Ovary (tissue), 10 donors: ENCODE results near the gene PSMA1. TPM values are rescaled to one million over a fixed set of nuclear protein-coding genes. Genes with fewer than 3 reads are reported as not detected.
"Not testable (repeated sequence)": the region's sequence is repeated elsewhere in the genome, so short reads cannot be mapped to it uniquely, and the experiment has no call there.

Experiments used
- DNase-seq, 5 donors: peaks; one replicate each; pipeline ENCODE4 v3.0.0-alpha.2; 2019 to 2020
- H3K27ac ChIP-seq, 2 donors: fragments of 200-600 bp; one replicate each; pipeline versions ENCODE4 v1.5.1 to v1.8.0; 2019 to 2022
- H3K27me3 ChIP-seq: fragments of 200-600 bp; one replicate; pipeline ENCODE4 v1.8.0; 2022
- H3K36me3 ChIP-seq: fragments of 200-600 bp; sonication (generic); one replicate; pipeline ENCODE4 v1.5.1; 2019
- H3K4me1 ChIP-seq: one replicate; pipeline ENCODE4 v1.8.1; 2013; ENCODE audit warnings: mild to moderate bottlenecking, moderate library complexity; ENCODE audit not compliant: insufficient read depth
- H3K4me3 ChIP-seq: fragments of 200-600 bp; sonication (generic); one replicate; pipeline ENCODE4 v1.5.1; 2017
- H3K9me3 ChIP-seq, 2 donors: fragments of 200-600 bp in 1 of 2; sonication (generic) in 1 of 2; one replicate each; pipeline versions ENCODE4 v1.5.1 to v1.8.1; 2013 to 2019; ENCODE audit warnings: mild to moderate bottlenecking in 1 of 2, moderate library complexity in 1 of 2
- CTCF ChIP-seq, 3 donors: fragments of 450-650 bp in 2 of 3; fragments of 200-600 bp in 1 of 3; IDR thresholded peaks; one replicate each; pipeline versions ENCODE4 v1.5.1 to v1.8.0; 2016 to 2022; ENCODE audit warnings: antibody characterized with exemption in 3 of 3, mild to moderate bottlenecking in 1 of 3
- EP300 ChIP-seq: sonication (generic); formaldehyde crosslinking; IDR thresholded peaks from one replicate; pipeline ENCODE4 v1.6.1; 2017; ENCODE audit warnings: antibody characterized with exemption
- POLR2A ChIP-seq: fragments of 450-650 bp; IDR thresholded peaks from one replicate; pipeline ENCODE4 v1.6.1; 2017; ENCODE audit warnings: antibody characterized with exemption, mild to moderate bottlenecking, moderate library complexity
- WGBS, 3 donors: extraction: QIAGEN DNeasy Blood & Tissue Kit in 1 of 3; methylation state at CpG; one replicate each; pipeline versions ENCODE4 v1.1.5 to v1.1.7; 2013 to 2017; 5-methylcytosine and 5-hydroxymethylcytosine counted together
- intact Hi-C, 4 donors: fragments of 100-400 bp; cut with DNase I; formaldehyde crosslinking; loops; one replicate each; pipeline versions ENCODE4 v1.11.0 to v1.15.1; 2022 to 2023
- long read RNA-seq, 3 donors: library from polyadenylated mRNA in 2 of 3; unstranded in 2 of 3; transcript quantifications; one replicate each; pipeline ENCODE4 v2.0.0 and lab custom pipeline, GENCODE V29; 2021 to 2026
- polyA plus RNA-seq, 2 donors: library from polyadenylated mRNA; stranded (reverse); fragments of 200-250 nt in 1 of 2; fragments of 350-450 nt in 1 of 2; fragmentation: Illumina TruSeq in 1 of 2; extraction: RNeasy Lipid Tissue Mini Kit (QIAGEN cat#74804) in 1 of 2; gene quantifications; one replicate each; pipeline ENCODE4 v1.2.3, GENCODE V29; 2013 to 2014
- total RNA-seq, 7 donors: library from RNA; depleted of rRNA in 2 of 7; stranded (reverse); fragments of >200 nt in 2 of 7; fragmentation: NEBNext Ultra II Directional in 3 of 7; extraction: Animal tissue kit (Norgen Biotek cat#: 25700) in 3 of 7; gene quantifications; one replicate each; pipeline versions ENCODE4 v1.1.0 to v1.2.4, GENCODE V29; 2016 to 2023
- donor health status: DM: no; HTN: no; CAD: no; lungs with moderate emphysema.
- donor health status: DM: no; HTN: no; CAD: no.
- donor health status: Bipolar disorder and iron deficiency.
- donor health status: DM: yes; HTN: yes; CAD: no.
- donor health status: DM: no; HTN: no; CAD: no.
- donor health status: DM: yes; HTN: yes; CAD: no.

Gene PSMA1
- total RNA-seq (100 to 1,000 TPM in 3 of 7 donors, 10 to 100 TPM in 4; 67.1 to 112 (median 96.3) TPM), polyA plus RNA-seq (100 to 1,000 TPM in 1 of 2 donors, 10 to 100 TPM in 1; 94.0 to 134 TPM)
- long read RNA-seq, donor 1, transcript PSMA1-209 (10 exons, 1,527 nt) = minor isoform, 11 of 373 reads
- long read RNA-seq, donor 1, transcript PSMA1-201 (10 exons, 1,505 nt) = major isoform, 300 of 373 reads
- long read RNA-seq, donor 1, partial matches to known transcripts = 7 of 373 reads
- long read RNA-seq, donor 1, other reads (novel, unspliced or antisense) = 55 of 373 reads
- long read RNA-seq, donor 2, transcript PSMA1-201 (10 exons, 1,505 nt) = major isoform, 61 of 83 reads
- long read RNA-seq, donor 2, partial matches to known transcripts = 18 of 83 reads
- long read RNA-seq, donor 2, other reads (novel, unspliced or antisense) = 0 of 83 reads
- long read RNA-seq, donor 3, transcript PSMA1-201 (10 exons, 1,505 nt) = major isoform, 74 of 97 reads
- long read RNA-seq, donor 3, partial matches to known transcripts = 3 of 97 reads
- long read RNA-seq, donor 3, other reads (novel, unspliced or antisense) = 16 of 97 reads

- intact Hi-C loops = loop anchor here in 2 of 4 donors (5.0 to 10.0 kb wide), 2 partner anchors 53 to 375 kb away; partner anchors contain the start of gene CYP2R1 (in 1 of the 2)
- Histone ChIP-seq H3K27me3 (no peaks in the 10 kb centered on the region), H3K9me3 (no peaks in the 10 kb centered on the region), H3K4me1 (no peaks in the 10 kb centered on the region), H3K27ac (peak within 1 kb of the TSS in 1 of 2 donors; percentile 63), H3K4me3 (peak within 1 kb of the TSS; percentile 95), H3K36me3 (no peaks in the 10 kb centered on the region)
- DNase-seq = peak; percentile 86 to 93 (median 91)
- TF ChIP-seq POLR2A (peak; percentile 41), CTCF (IDR thresholded peaks at IDR 0.05) (peak; percentile 30 to 77 (median 73)), EP300 (no peak)
- WGBS, 3 donors = 0 to 2% (median 0%) methylated on average over 52 to 56 of the region's 56 CpGs
Observed at GRCh38 chr11:14519917-14520746, at the start of gene PSMA1. PSMA1 (minus strand) TSS chr11:14520386; CDS start chr11:14520299, 87 bp downstream.

GRCh38 chr11:14569516-14569915 lies 49.3 kb upstream of the PSMA1 start:
- WGBS, 3 donors = 73 to 89% (median 79%) methylated on average over 6 of the region's 6 CpGs
- H3K27ac ChIP-seq, H3K9me3 ChIP-seq, H3K27me3 ChIP-seq, intact Hi-C loops, H3K4me3 ChIP-seq, H3K4me1 ChIP-seq, H3K36me3 ChIP-seq, DNase-seq: not testable (repeated sequence)

- no peak overlapping the region for H3K4me3 ChIP-seq
- no peaks in the 10 kb centered on the region for H3K9me3 ChIP-seq
- no peaks in the 10 kb centered on the region for H3K27me3 ChIP-seq
- no peak for DNase-seq
- H3K36me3 ChIP-seq = no peaks in the 10 kb centered on the region
- intact Hi-C loops = no loop called here
- no peak overlapping the region for H3K27ac ChIP-seq
- no peak for TF ChIP-seq EP300
- TF ChIP-seq CTCF (IDR thresholded peaks at IDR 0.05) = no peak
- TF ChIP-seq POLR2A = no peak
- no peaks in the 10 kb centered on the region for H3K4me1 ChIP-seq
- 82 to 86% (median 84%) methylated on average over 3 of the region's 3 CpGs for WGBS, 3 donors
Observed at GRCh38 chr11:14567064-14567651, 47.0 kb upstream of the PSMA1 start.

GRCh38 chr11:14566331-14567063 lies 46.3 kb upstream of the PSMA1 start:
- Histone ChIP-seq H3K4me1 (no peaks in the 10 kb centered on the region), H3K4me3 (no peak overlapping the region), H3K27ac (no peak overlapping the region), H3K27me3 (no peaks in the 10 kb centered on the region), H3K36me3 (no peaks in the 10 kb centered on the region), H3K9me3 (no peaks in the 10 kb centered on the region)
- WGBS, 3 donors = 82 to 94% (median 85%) methylated on average over 3 of the region's 3 CpGs
- no peak for DNase-seq
- TF ChIP-seq CTCF (IDR thresholded peaks at IDR 0.05) (no peak), EP300 (no peak), POLR2A (no peak)
- intact Hi-C loops = no loop called here
